Right lobe of liver (tissue), 6 donors: Measurements from ENCODE around the gene MCAT. TPM values are rescaled to one million over a fixed set of nuclear protein-coding genes. Genes with fewer than 3 reads are reported as not detected.

Source experiments
- ATAC-seq, 4 donors: fragments of 200-7000 bp; cut with Tn5 transposase; one replicate each; pipeline ENCODE4 v1.9.1; 2020; ENCODE audit warnings: mild to moderate bottlenecking in 4 of 4, moderate library complexity in 4 of 4
- DNase-seq, 3 donors: peaks; one replicate each; pipeline ENCODE4 v3.0.0-alpha.2; 2020
- H3K27ac ChIP-seq, 3 donors: fragments of 200-600 bp; one replicate each; pipeline ENCODE4 v1.8.0; 2022
- H3K27me3 ChIP-seq, 2 donors: fragments of 200-600 bp; one replicate each; pipeline ENCODE4 v1.8.0; 2022
- H3K36me3 ChIP-seq, 4 donors: fragments of 200-600 bp; sonication (generic) in 1 of 4; one replicate each; pipeline versions ENCODE4 v1.5.1 to v1.8.0; 2017 to 2022; ENCODE audit warnings: control low read depth in 1 of 4
- H3K4me1 ChIP-seq, 4 donors: fragments of 200-600 bp; sonication (generic) in 1 of 4; one replicate each; pipeline versions ENCODE4 v1.5.1 to v1.8.0; 2017 to 2022; ENCODE audit warnings: control low read depth in 1 of 4
- H3K4me3 ChIP-seq, 3 donors: fragments of 200-600 bp; one replicate each; pipeline ENCODE4 v1.8.0; 2022
- H3K9me3 ChIP-seq, 4 donors: fragments of 200-600 bp; sonication (generic) in 1 of 4; one replicate each; pipeline versions ENCODE4 v1.5.1 to v1.8.0; 2017 to 2022; ENCODE audit warnings: control low read depth in 1 of 4
- CTCF ChIP-seq, 4 donors: fragments of 200-600 bp in 3 of 4; fragments of 450-650 bp in 1 of 4; IDR thresholded peaks; one replicate each; pipeline versions ENCODE4 v1.5.1 to v1.8.0; 2016 to 2022; ENCODE audit warnings: antibody characterized with exemption in 4 of 4, mild to moderate bottlenecking in 2 of 4
- POLR2A ChIP-seq: fragments of 450-650 bp; IDR thresholded peaks from one replicate; pipeline ENCODE4 v1.6.1; 2017; ENCODE audit warnings: antibody characterized with exemption, mild to moderate bottlenecking
- WGBS: methylation state at CpG from one replicate; pipeline ENCODE4 v1.1.6; 2018; ENCODE audit warnings: low coverage, low lambda C conversion rate; ENCODE audit not compliant: insufficient coverage; ENCODE audit errors: missing lambda C conversion rate; 5-methylcytosine and 5-hydroxymethylcytosine counted together
- intact Hi-C, 2 donors: fragments of 100-400 bp; cut with DNase I; formaldehyde crosslinking; loops; one replicate each; pipeline versions ENCODE4 v1.11.2 to v1.14.1; 2022
- total RNA-seq, 6 experiments: library from RNA; depleted of rRNA in 2 of 6; stranded (reverse); fragments of >200 nt in 2 of 6; fragmentation: NEBNext Ultra II Directional in 3 of 6; extraction: Animal tissue kit (Norgen Biotek cat#: 25700) in 3 of 6; gene quantifications; one replicate each; pipeline versions ENCODE4 v1.1.0 to v1.2.4, GENCODE V29; 2016 to 2023
- donor health status: DM: no; HTN: yes; CAD: no.
- donor health status: DM: no; HTN: no; CAD: no.
- donor health status: DM: no; HTN: no; CAD: no.
- donor health status: DM: no; HTN: yes; CAD: no.
- donor health status: DM: no; HTN: yes; CAD: no.

The MCAT gene
- total RNA-seq, 6 experiments from 2014 or later = 8.8 to 22.3 (median 11.4) TPM

- 80% methylated on average over 1 of the region's 7 CpGs for WGBS
- DNase-seq = peak in 2 of 3 donors; percentile 50 to 58
- H3K36me3 ChIP-seq = no peaks in the 10 kb centered on the region
Observed at GRCh38 chr22:43101306-43101705, 41.9 kb downstream of the MCAT start.

GRCh38 chr22:43100225-43100624 is 43.0 kb downstream of the MCAT start:
- H3K4me3 ChIP-seq = no peak overlapping the region
- TF ChIP-seq CTCF (IDR thresholded peaks at IDR 0.05) = no peak
- TF ChIP-seq POLR2A = no peak
- no peaks in the 10 kb centered on the region for H3K36me3 ChIP-seq
- H3K27ac ChIP-seq = no peak overlapping the region
- intact Hi-C loops = no loop called here
- ATAC-seq (no peak), DNase-seq (no peak)
- WGBS = 63% methylated on average over 5 of the region's 5 CpGs
- H3K9me3 ChIP-seq = no peaks in the 10 kb centered on the region
- peaks cover 0 to 17% (median 0%) of the 10 kb centered on the region in 4 donors for H3K4me1 ChIP-seq
- no peaks in the 10 kb centered on the region for H3K27me3 ChIP-seq

More at GRCh38 chr22:43101306-43101705, 41.9 kb downstream of the MCAT start:
- Histone ChIP-seq H3K27me3 (no peaks in the 10 kb centered on the region), H3K4me3 (no peak overlapping the region), H3K9me3 (no peaks in the 10 kb centered on the region), H3K4me1 (peaks cover 0 to 17% (median 0%) of the 10 kb centered on the region in 4 donors), H3K27ac (no peak overlapping the region)
- TF ChIP-seq CTCF (IDR thresholded peaks at IDR 0.05) (no peak), POLR2A (no peak)
- peak; percentile 74 to 88 (median 82) for ATAC-seq
- intact Hi-C loops = no loop called here

GRCh38 chr22:43099095-43099494 is 44.1 kb downstream of the MCAT start:
- no peak overlapping the region for H3K4me3 ChIP-seq
- intact Hi-C loops = no loop called here
- H3K9me3 ChIP-seq = no peaks in the 10 kb centered on the region
- H3K36me3 ChIP-seq = no peaks in the 10 kb centered on the region
- DNase-seq (no peak), ATAC-seq (no peak)
- TF ChIP-seq POLR2A = no peak
- no peak for TF ChIP-seq CTCF (IDR thresholded peaks at IDR 0.05)
- H3K27ac ChIP-seq = no peak overlapping the region
- peaks cover 0 to 8% (median 0%) of the 10 kb centered on the region in 4 donors for H3K4me1 ChIP-seq
- WGBS = 90% methylated on average over 3 of the region's 4 CpGs
- H3K27me3 ChIP-seq = no peaks in the 10 kb centered on the region

- Histone ChIP-seq H3K36me3 (no peaks in the 10 kb centered on the region), H3K9me3 (no peaks in the 10 kb centered on the region), H3K4me1 (peaks cover 0 to under 1% (median 0%) of the 10 kb centered on the region in 4 donors), H3K27me3 (no peaks in the 10 kb centered on the region), H3K4me3 (no peak overlapping the region), H3K27ac (no peak overlapping the region)
- ATAC-seq (no peak), DNase-seq (no peak)
- WGBS = 59% methylated on average over 4 of the region's 4 CpGs
- TF ChIP-seq POLR2A = no peak
- no peak for TF ChIP-seq CTCF (IDR thresholded peaks at IDR 0.05)
- intact Hi-C loops = no loop called here
Observed at GRCh38 chr22:43098356-43098755, 44.8 kb downstream of the MCAT start.

- intact Hi-C loops = no loop called here
- DNase-seq = no peak
- Histone ChIP-seq H3K4me1 (no peaks in the 10 kb centered on the region), H3K36me3 (no peaks in the 10 kb centered on the region), H3K4me3 (no peak overlapping the region), H3K27me3 (no peaks in the 10 kb centered on the region), H3K27ac (no peak overlapping the region), H3K9me3 (no peaks in the 10 kb centered on the region)
- TF ChIP-seq POLR2A (no peak), CTCF (IDR thresholded peaks at IDR 0.05) (no peak)
- no peak for ATAC-seq
- 80% methylated on average over 8 of the region's 8 CpGs for WGBS
Observed at GRCh38 chr22:43096420-43096819, 46.8 kb downstream of the MCAT start.
